ENCODE results near the gene STEAP2. TPM values are rescaled to one million over a fixed set of nuclear protein-coding genes. Genes with fewer than 3 reads are reported as not detected.

The STEAP2 gene
- 1.1 and 2.0 TPM in 2 replicates for total RNA-seq

GRCh38 chr7:90211391-90212148 is at the start of gene STEAP2:
TSS of gene STEAP2 (plus strand) at chr7:90211740. CDS start at chr7:90225083, 13,343 bp downstream.

GRCh38 chr7:90244909-90245851 is 33.6 kb downstream of the STEAP2 start, which contains the start of gene CFAP69:
TSS of gene CFAP69 (plus strand) at chr7:90245174. CDS start at chr7:90245425, 251 bp downstream.

Small RNAs within 50 kb of the gene (small RNA-seq; reads per million reads assigned to genes)
- gene RF00019: not detected

Other genes starting within 250 kb of the STEAP2 start
- 0.87 and 1.2 TPM in 2 replicates for gene STEAP1, start 57.3 kb upstream of the STEAP2 start, total RNA-seq
- 2.3 and 2.7 TPM in 2 replicates for gene CFAP69, start 33.4 kb downstream of the STEAP2 start, total RNA-seq
- gene FAM237B, start 109.6 kb downstream of the STEAP2 start, total RNA-seq: not detected in 2 replicates
- 11.8 and 20.4 TPM in 2 replicates for gene GTPBP10, start 135.0 kb downstream of the STEAP2 start, total RNA-seq
- 18.5 and 39.6 TPM in 2 replicates for gene CLDN12, start 191.7 kb downstream of the STEAP2 start, total RNA-seq